GM15510 (cell line): ENCODE measurements around the gene NRCAM.

Experiments used
- POLR2A ChIP-seq: IDR thresholded peaks from 3 replicates; pipeline ENCODE4 v1.6.1; 2011; ENCODE audit warnings: borderline replicate concordance; ENCODE audit not compliant: insufficient read length; ENCODE audit errors: extremely low read depth

Gene NRCAM

GRCh38 chr7:108232076-108232475 lies 224.2 kb downstream of the NRCAM start:
- no peak for TF ChIP-seq POLR2A

GRCh38 chr7:108231221-108231620 lies 225.0 kb downstream of the NRCAM start:
- TF ChIP-seq POLR2A: no peak

- TF ChIP-seq POLR2A: no peak
Measured at GRCh38 chr7:108227366-108227765, 228.9 kb downstream of the NRCAM start.

GRCh38 chr7:108226816-108227299 lies 229.4 kb downstream of the NRCAM start:
- TF ChIP-seq POLR2A: no peak

GRCh38 chr7:108225531-108226181 lies 230.6 kb downstream of the NRCAM start:
- TF ChIP-seq POLR2A: no peak

- TF ChIP-seq POLR2A: no peak
Measured at GRCh38 chr7:108224387-108224786, 231.8 kb downstream of the NRCAM start.

- no peak for TF ChIP-seq POLR2A
Measured at GRCh38 chr7:108222236-108222892, 233.9 kb downstream of the NRCAM start.

- TF ChIP-seq POLR2A: no peak
Measured at GRCh38 chr7:108211382-108212201, 244.6 kb downstream of the NRCAM start.

- TF ChIP-seq POLR2A: no peak
Measured at GRCh38 chr7:108210796-108211195, 245.4 kb downstream of the NRCAM start.

- no peak for TF ChIP-seq POLR2A
Measured at GRCh38 chr7:108205311-108205710, 250.9 kb downstream of the NRCAM start.

- no peak for TF ChIP-seq POLR2A
Measured at GRCh38 chr7:108204281-108204796, 251.9 kb downstream of the NRCAM start.

GRCh38 chr7:108203537-108203936 lies 252.7 kb downstream of the NRCAM start:
- no peak for TF ChIP-seq POLR2A

- no peak for TF ChIP-seq POLR2A
Measured at GRCh38 chr7:108202743-108203142, 253.5 kb downstream of the NRCAM start.

GRCh38 chr7:108201766-108202165 lies 254.5 kb downstream of the NRCAM start:
- TF ChIP-seq POLR2A: no peak

GRCh38 chr7:108200326-108200725 lies 255.9 kb downstream of the NRCAM start:
- no peak for TF ChIP-seq POLR2A
